Activated CD8-positive, alpha-beta T cell treated with anti-CD3 and anti-CD28 coated beads, Interleukin-2, amount 10 ng/mL, durations not matched to agents 7 days and 5 days (primary cell): ENCODE measurements around the gene MRPL28. TPM values are rescaled to one million over a fixed set of nuclear protein-coding genes. Genes with fewer than 3 reads are reported as not detected.
A peak's percentile ranks its signal among the peaks of the same experiment; 100 is the strongest.
"Not testable (repeated sequence)": the region's sequence is repeated elsewhere in the genome, so short reads cannot be mapped to it uniquely, and the experiment has no call there.

Experiments used
- ATAC-seq: fragments of 150-1000 bp; cut with Tn5 transposase; one replicate; pipeline ENCODE4 v1.10.0; 2021; ENCODE audit warnings: moderate library complexity
- CTCF ChIA-PET: fragments of 350-600 bp; sonication (Branson Sonifier 250); formaldehyde crosslinking; loops from one replicate; lab custom pipeline; 2021; ENCODE audit warnings: antibody characterized with exemption; lab: Charles Lee
- POLR2A ChIA-PET: fragments of 350-600 bp; sonication (Branson Sonifier 250); formaldehyde crosslinking; loops from one replicate; lab custom pipeline; 2021; ENCODE audit warnings: antibody characterized with exemption; lab: Charles Lee
- DNase-seq: peaks from one replicate; pipeline ENCODE4 v3.0.0-alpha.2; 2020
- H3K27ac Mint-ChIP-seq: one replicate; pipeline ENCODE4 v1.8.0; 2021; ENCODE audit warnings: mild to moderate bottlenecking, mixed read lengths
- H3K27me3 Mint-ChIP-seq: one replicate; pipeline ENCODE4 v1.8.0; 2021; ENCODE audit warnings: low read depth, mixed read lengths
- H3K36me3 Mint-ChIP-seq: one replicate; pipeline ENCODE4 v1.8.0; 2021; ENCODE audit warnings: low read depth, mixed read lengths
- H3K4me1 Mint-ChIP-seq: one replicate; pipeline ENCODE4 v1.8.0; 2021; ENCODE audit warnings: low read depth, mixed read lengths
- H3K4me3 Mint-ChIP-seq: one replicate; pipeline ENCODE4 v1.8.0; 2021; ENCODE audit warnings: mild to moderate bottlenecking, mixed read lengths
- H3K9me3 Mint-ChIP-seq: one replicate; pipeline ENCODE4 v1.8.0; 2022; ENCODE audit warnings: mixed read lengths; ENCODE audit not compliant: insufficient read depth
- total RNA-seq, 2 experiments: library from RNA; stranded (reverse); gene quantifications; one replicate each; pipeline ENCODE4 v1.2.3, GENCODE V29; 2021

MRPL28 gene
- total RNA-seq, 2 experiments from 2014 or later, result 95.3 to 95.8 TPM

GRCh38 chr16:369866-370436 lies 387 bp downstream of the MRPL28 start:
- DNase-seq (no peak), ATAC-seq (no peak)
- H3K4me3 Mint-ChIP-seq, result peak overlapping the region; percentile 69
- peak overlapping the region; percentile 78 for H3K27ac Mint-ChIP-seq
- H3K4me1 Mint-ChIP-seq, result peaks cover 23% of the 10 kb centered on the region
- H3K27me3 Mint-ChIP-seq, result no peaks in the 10 kb centered on the region
- H3K36me3 Mint-ChIP-seq, result peaks cover 28% of the 10 kb centered on the region
- ChIA-PET POLR2A (interaction anchor here (0.7 to 2.1 kb wide), 4 partner anchors 9 to 141 kb away, joined by 3 to 18 read pairs (median 3); partner anchors contain the start of gene LUC7L), CTCF (interaction anchor here (0.7 to 2.7 kb wide), 7 partner anchors 8 to 359 kb away, joined by 3 to 18 read pairs (median 4); partner anchors contain the start of gene DECR2)
- no peaks in the 10 kb centered on the region for H3K9me3 Mint-ChIP-seq

DNA sequence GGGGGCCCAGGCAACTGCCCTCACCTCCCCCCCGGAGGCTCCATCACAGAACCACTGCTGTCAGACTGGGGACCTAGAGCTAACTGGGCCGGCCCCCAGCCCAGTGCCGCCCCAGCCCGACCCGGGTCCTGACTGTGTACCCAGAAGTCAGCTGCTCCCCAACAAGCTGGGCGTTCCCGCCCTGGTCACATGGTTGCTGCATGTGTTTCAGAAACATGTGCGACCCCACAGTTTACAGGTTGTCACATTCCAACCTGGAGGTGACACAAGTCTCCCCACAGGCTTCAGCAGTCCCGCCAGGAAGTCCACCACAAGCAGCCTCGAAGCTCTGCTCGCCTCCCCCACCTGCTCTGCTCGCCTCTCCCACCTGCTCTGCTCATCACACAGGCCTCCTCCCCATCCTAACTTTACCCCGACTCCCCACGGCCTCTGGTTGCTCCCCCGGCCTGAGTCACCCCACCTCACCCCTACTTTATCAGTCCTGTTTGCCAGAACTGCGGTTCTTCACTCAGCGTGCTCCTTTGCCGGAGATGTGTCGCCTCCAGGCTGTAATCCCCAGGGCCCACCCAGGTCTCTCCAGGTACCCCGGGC lies 968 bp downstream of the MRPL28 start:
- no peak for ATAC-seq
- Mint-ChIP-seq H3K27ac (peak overlapping the region; percentile 78), H3K4me3 (peak overlapping the region; percentile 69), H3K36me3 (peaks cover 28% of the 10 kb centered on the region), H3K27me3 (no peaks in the 10 kb centered on the region), H3K9me3 (no peaks in the 10 kb centered on the region), H3K4me1 (peaks cover 23% of the 10 kb centered on the region)
- POLR2A ChIA-PET, result no interaction called here
- CTCF ChIA-PET, result interaction anchor here (1.0 kb wide), 1 partner anchor 19 kb away, joined by 3 read pairs; no protein-coding TSS in a partner anchor
- no peak for DNase-seq

DNA sequence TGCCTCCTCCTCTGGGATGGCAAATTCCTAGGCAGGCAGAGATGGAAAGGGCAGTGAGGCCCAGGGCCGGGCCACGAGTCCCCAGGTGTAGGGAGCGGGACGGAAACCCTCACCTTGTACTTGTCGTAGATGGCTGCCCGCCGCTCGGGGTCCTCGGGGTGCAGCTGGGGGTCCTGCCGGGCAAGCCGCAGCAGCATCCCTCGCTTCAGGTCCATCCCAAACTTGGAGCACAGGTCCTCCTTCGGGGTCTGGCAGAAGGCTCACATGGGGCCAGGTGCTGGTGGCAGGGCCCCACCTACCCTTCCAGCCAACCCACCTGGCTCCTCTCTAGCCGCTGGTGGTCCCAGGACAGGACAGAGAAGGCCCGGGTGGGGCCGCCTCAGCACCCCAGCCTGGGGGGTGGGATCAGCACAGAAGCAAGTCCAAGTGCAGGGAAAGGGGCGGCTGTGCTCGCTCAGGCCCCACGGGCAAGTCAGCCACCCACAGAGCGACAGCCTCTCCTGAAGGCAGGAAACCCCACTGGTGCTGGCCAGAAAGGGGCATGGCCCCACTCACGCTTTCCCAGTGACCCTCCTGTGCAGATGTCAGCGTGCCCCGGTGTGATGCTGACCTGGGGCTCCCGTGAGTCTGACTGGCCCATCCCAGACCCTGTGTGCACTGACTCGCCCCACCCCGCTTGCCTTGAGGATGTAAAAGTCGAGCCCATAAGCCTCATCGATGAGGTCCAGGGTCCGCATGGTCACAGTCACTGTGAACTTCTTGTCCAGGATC lies 1.8 kb downstream of the MRPL28 start:
- CTCF ChIA-PET, result interaction anchor here (1.0 kb wide), 1 partner anchor 18 kb away, joined by 3 read pairs; no protein-coding TSS in a partner anchor

DNA sequence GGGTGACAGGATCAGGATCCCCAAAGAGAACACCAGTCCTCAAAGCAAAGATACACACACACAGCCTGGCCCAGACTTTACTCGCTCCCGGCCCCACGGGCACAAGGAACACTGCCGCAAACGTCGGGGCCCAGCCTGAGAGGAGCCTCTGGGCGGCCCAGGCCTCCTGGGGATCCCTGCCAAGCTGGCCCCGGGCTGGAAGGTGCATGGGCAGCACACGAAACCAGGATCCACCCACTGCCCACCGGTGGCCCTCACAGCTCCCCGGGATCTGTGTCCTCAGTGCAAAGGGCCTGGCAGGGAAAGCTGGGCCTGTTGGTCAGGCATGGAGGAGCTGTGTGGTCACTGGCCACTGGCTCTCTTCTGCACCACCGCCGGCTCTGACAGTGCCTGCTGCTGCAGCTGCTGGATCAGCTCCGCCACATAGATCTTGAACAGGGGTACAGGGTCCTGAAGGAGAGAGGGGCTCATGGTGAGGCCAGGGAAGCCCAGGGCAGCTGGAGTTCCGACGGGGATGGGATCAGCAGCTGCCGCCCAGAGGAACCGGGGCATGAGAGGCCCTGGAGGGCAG lies 2.9 kb downstream of the MRPL28 start:
- Mint-ChIP-seq H3K4me1 (peaks cover 24% of the 10 kb centered on the region), H3K9me3 (no peaks in the 10 kb centered on the region), H3K4me3 (no peak overlapping the region), H3K36me3 (peaks cover 26% of the 10 kb centered on the region), H3K27me3 (no peaks in the 10 kb centered on the region), H3K27ac (no peak overlapping the region)
- CTCF ChIA-PET, result no interaction called here
- POLR2A ChIA-PET, result no interaction called here
- DNase-seq (no peak), ATAC-seq (no peak)

More for the DNA sequence above, 1.8 kb downstream of the MRPL28 start:
- Mint-ChIP-seq H3K4me3 (peak overlapping the region; percentile 69), H3K36me3 (peaks cover 28% of the 10 kb centered on the region), H3K27me3 (no peaks in the 10 kb centered on the region), H3K9me3 (no peaks in the 10 kb centered on the region), H3K27ac (peak overlapping the region; percentile 30), H3K4me1 (peaks cover 23% of the 10 kb centered on the region)
- ATAC-seq (no peak), DNase-seq (no peak)
- POLR2A ChIA-PET, result no interaction called here

- H3K27ac Mint-ChIP-seq, result no peak overlapping the region
- POLR2A ChIA-PET, result no interaction called here
- CTCF ChIA-PET, result interaction anchor here (2.1 kb wide), 1 partner anchor 260 kb away, joined by 4 read pairs; no protein-coding TSS in a partner anchor
- H3K36me3 Mint-ChIP-seq, result peaks cover 23% of the 10 kb centered on the region
- no peaks in the 10 kb centered on the region for H3K9me3 Mint-ChIP-seq
- peaks cover 24% of the 10 kb centered on the region for H3K4me1 Mint-ChIP-seq
- H3K4me3 Mint-ChIP-seq, result no peak overlapping the region
- no peak for ATAC-seq
- no peak for DNase-seq
- H3K27me3 Mint-ChIP-seq, result no peaks in the 10 kb centered on the region
Observed at GRCh38 chr16:366476-366875, 3.9 kb downstream of the MRPL28 start.

DNA sequence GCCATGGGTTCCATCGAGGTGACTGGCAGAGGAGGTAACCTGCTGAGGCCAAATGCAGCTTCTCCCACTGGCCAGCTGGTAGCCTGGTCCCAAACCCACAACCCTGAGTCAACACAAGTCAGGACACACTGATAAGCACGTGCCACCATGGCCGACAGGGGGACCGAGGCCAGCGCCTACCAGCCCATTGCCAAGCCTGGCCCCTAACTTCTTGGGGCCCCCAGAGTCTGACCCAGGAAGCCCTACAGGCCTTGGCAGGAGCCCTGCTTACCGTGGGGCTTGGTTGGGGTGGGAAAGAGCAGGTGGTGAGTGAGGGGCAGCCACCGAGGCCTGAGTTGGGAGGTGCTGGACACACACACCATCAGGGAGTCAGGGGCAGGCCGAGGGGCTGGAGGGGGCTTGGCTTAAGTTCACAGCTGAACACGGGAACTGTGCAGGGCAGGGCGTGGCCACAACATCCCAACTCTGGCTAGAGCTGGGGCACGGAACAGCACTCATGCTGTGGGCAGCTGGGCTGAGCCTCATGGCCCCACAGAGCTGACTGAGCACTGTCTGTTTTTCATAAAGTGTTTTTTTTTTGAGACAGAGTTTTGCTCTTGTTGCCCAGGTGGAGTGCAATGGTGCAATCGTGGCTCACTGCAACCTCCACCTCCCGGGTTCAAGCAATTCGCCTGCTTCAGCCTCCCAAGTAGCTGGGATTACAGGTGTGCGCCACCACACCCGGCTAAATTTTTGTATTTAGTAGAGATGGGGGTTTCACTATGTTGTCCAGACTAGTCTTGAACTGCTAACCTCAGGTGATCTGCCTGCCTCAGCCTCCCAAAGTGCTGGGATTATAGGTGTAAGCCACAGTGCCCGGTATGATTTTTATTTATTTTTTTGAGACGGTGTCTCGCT lies 5.5 kb downstream of the MRPL28 start:
- Mint-ChIP-seq H3K9me3 (no peaks in the 10 kb centered on the region), H3K4me3 (no peak overlapping the region), H3K36me3 (peaks cover 19% of the 10 kb centered on the region), H3K27ac (no peak overlapping the region), H3K27me3 (no peaks in the 10 kb centered on the region), H3K4me1 (peaks cover 15% of the 10 kb centered on the region)
- ChIA-PET POLR2A (no interaction called here), CTCF (interaction anchor here (0.8 to 2.1 kb wide), 2 partner anchors 247 to 258 kb away, joined by 3 to 4 read pairs; no protein-coding TSS in a partner anchor)
- no peak for ATAC-seq
- DNase-seq, result no peak

DNA sequence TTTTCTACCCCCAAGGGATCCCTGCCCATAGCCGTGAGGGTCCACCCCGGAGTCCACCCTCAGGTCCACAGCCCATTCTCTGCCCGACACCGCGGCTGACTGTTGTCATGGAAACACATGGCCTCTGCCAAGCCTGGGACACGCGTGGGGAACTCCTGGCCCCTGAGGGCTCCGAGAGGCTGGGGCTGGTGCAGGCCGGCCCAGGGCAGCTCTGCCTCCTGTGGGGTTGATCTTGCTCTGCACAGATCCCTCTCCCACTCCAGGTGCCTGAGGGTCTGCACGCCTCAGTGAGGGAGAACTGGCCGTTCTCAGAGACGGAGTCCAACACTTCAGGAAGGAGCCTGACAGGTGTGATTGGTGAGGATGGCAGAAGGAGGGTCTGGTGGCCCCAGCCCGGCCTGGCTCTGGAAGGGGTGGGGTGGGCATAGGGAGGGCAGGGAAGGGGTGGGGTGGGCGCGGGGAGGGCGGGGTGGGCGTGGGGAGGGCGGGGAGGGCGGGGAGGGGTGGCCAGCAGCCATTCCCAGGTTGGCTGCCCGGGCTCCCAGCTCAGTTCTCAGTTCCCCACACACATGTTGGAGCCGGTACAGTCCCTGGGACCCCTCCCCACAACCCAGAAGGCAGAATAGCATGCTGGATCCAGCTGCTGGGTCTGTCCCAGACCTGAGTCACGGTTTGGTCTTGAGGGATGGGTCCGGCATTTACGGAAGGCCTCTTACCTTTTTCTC lies 6.4 kb downstream of the MRPL28 start:
- no peaks in the 10 kb centered on the region for H3K27me3 Mint-ChIP-seq
- ChIA-PET POLR2A (no interaction called here), CTCF (interaction anchor here (2.7 to 2.9 kb wide), 4 partner anchors 7 to 257 kb away, joined by 8 to 37 read pairs (median 23); partner anchors contain the start of gene MRPL28)
- no peaks in the 10 kb centered on the region for H3K9me3 Mint-ChIP-seq
- H3K4me3 Mint-ChIP-seq, result no peak overlapping the region
- peaks cover 12% of the 10 kb centered on the region for H3K36me3 Mint-ChIP-seq
- H3K27ac Mint-ChIP-seq, result no peak overlapping the region
- no peak for ATAC-seq
- peaks cover 6% of the 10 kb centered on the region for H3K4me1 Mint-ChIP-seq
- DNase-seq, result no peak

- DNase-seq, result no peak
- peaks cover 7% of the 10 kb centered on the region for H3K36me3 Mint-ChIP-seq
- H3K27me3 Mint-ChIP-seq, result no peaks in the 10 kb centered on the region
Observed at GRCh38 chr16:363110-363765, 7.1 kb downstream of the MRPL28 start.

DNA sequence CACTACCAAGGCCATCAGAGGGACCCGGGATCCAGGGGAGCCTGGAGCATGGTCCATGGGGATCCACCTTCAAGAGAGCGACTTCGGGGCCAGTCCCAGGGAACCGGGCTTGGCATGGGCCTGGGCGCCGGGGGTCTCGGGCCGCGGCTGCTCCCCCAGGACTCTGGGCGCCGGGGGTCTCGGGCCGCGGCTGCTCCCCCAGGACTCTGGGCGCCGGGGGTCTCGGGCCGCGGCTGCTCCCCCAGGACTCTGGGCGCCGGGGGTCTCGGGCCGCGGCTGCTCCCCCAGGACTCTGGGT lies 7.7 kb downstream of the MRPL28 start:
- H3K36me3 Mint-ChIP-seq, H3K27ac Mint-ChIP-seq, H3K4me3 Mint-ChIP-seq, DNase-seq, ATAC-seq, H3K4me1 Mint-ChIP-seq, H3K9me3 Mint-ChIP-seq, H3K27me3 Mint-ChIP-seq, POLR2A ChIA-PET: not testable (repeated sequence)
- CTCF ChIA-PET, result interaction anchor here (0.7 to 2.9 kb wide), 16 partner anchors 9 to 298 kb away, joined by 3 to 37 read pairs (median 4); partner anchors contain the start of genes LUC7L, MRPL28 and PGAP6

More at GRCh38 chr16:363110-363765, 7.1 kb downstream of the MRPL28 start:
- peaks cover 6% of the 10 kb centered on the region for H3K4me1 Mint-ChIP-seq
- ChIA-PET CTCF (interaction anchor here (0.9 to 2.9 kb wide), 10 partner anchors 8 to 259 kb away, joined by 3 to 37 read pairs (median 10); partner anchors contain the start of genes LUC7L, MRPL28 and PGAP6), POLR2A (no interaction called here)
- no peak for ATAC-seq
- H3K27ac Mint-ChIP-seq, result no peak overlapping the region
- H3K9me3 Mint-ChIP-seq, result no peaks in the 10 kb centered on the region
- H3K4me3 Mint-ChIP-seq, result no peak overlapping the region
